GM12872 (cell line): ENCODE measurements around the gene CAMK2B.

Experiments used
- TF ChIP-seq, protein P1 (sequence below): IDR thresholded peaks from 3 replicates; pipeline ENCODE4 v1.5.1; 2011; ENCODE audit warnings: low read depth, mild to moderate bottlenecking, low read length, moderate library complexity; ENCODE audit not compliant: insufficient read depth

Gene CAMK2B

DNA sequence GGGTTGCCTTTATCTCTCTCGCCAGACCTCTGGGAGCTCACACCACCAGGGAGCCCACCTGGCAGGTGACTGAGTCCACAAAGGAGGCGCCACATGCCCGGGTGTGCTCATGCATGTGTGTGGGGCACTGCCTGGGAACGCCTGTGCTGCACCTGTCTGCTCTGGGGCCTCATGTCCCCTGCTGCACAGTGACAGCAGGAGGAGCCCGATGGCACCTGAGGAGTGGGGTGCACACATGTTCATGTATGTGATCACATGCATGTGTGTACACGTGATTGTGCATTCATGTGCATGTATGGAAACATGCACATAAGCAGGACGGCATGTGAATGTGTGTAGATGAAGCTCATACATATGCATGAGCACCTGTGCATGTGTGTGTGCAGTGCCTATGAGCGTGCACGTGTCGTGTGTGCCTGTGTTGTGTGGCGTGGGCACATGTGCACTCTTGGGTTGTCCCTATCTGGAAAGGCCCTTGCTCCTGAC lies 102.6 kb downstream of the CAMK2B start:
- TF ChIP-seq, protein P1, sequence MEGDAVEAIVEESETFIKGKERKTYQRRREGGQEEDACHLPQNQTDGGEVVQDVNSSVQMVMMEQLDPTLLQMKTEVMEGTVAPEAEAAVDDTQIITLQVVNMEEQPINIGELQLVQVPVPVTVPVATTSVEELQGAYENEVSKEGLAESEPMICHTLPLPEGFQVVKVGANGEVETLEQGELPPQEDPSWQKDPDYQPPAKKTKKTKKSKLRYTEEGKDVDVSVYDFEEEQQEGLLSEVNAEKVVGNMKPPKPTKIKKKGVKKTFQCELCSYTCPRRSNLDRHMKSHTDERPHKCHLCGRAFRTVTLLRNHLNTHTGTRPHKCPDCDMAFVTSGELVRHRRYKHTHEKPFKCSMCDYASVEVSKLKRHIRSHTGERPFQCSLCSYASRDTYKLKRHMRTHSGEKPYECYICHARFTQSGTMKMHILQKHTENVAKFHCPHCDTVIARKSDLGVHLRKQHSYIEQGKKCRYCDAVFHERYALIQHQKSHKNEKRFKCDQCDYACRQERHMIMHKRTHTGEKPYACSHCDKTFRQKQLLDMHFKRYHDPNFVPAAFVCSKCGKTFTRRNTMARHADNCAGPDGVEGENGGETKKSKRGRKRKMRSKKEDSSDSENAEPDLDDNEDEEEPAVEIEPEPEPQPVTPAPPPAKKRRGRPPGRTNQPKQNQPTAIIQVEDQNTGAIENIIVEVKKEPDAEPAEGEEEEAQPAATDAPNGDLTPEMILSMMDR = no peak

DNA sequence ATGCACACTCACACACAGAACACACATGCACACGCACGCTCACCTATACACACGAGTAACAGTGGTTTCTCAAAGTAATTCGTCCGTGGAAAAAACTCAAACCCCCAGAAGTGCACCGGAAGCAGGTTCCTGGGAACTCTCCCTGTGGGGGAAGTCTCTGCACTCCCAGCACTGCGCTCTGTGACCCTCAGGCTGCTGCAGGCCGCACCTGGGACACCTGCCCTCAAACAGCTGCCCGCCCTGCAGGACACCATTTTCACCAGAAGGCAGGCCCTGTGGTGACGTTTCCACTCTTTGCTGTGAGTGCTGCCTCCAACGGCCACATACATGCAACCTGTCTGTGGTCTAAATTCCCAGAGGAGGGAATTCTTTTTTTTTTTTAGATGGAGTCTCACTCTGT lies 103.3 kb downstream of the CAMK2B start:
- TF ChIP-seq, protein P1 = no peak

DNA sequence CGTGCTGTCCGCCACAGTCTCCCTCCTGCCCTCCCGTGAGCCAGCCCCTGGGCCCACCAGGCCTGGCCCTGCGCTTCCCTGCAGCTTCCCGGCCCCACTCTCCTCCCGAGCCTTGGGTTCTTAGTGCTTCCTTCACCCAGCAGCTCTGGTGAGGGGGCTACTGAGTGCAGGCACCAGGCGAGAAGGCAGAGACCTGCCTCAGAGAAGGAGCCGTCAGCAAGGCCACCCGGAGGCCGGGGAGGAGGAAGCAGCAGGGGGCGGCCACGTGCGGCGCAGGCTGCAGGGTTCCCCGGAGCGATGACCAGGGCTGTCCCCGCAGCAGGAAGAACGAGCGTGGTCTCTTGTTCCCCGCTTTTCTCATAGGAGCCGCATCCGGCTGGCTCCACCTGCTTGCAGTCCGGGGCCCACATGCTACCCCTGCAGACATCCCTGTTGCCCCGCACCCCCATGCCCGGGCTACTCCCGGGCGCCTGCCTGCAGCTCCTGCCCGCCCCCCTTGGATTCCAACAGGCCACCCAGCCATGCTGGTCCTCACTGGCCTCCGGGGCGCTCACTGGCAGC lies 104.1 kb downstream of the CAMK2B start:
- TF ChIP-seq, protein P1 = no peak

- TF ChIP-seq, protein P1 = no peak
Measured at GRCh38 chr7:44220358-44221112, 104.9 kb downstream of the CAMK2B start.

DNA sequence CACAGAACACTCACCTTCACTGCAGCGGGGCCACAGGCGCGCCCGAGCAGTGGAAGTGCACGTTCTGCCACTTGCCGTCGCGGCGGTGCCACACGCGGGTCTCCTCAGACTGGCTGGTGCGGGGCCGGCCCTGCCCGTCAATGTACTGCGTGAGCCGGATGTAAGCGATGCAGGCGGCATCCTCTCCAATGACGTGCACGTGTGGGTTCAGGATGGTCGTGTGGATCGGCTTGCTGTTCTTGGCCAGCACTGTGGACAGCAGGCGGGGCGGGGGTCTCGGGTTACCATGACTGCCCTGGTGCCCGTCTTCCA lies 105.4 kb downstream of the CAMK2B start:
- TF ChIP-seq, protein P1 = no peak

- TF ChIP-seq, protein P1 = no peak
Measured at GRCh38 chr7:44219371-44220045, 105.9 kb downstream of the CAMK2B start.

DNA sequence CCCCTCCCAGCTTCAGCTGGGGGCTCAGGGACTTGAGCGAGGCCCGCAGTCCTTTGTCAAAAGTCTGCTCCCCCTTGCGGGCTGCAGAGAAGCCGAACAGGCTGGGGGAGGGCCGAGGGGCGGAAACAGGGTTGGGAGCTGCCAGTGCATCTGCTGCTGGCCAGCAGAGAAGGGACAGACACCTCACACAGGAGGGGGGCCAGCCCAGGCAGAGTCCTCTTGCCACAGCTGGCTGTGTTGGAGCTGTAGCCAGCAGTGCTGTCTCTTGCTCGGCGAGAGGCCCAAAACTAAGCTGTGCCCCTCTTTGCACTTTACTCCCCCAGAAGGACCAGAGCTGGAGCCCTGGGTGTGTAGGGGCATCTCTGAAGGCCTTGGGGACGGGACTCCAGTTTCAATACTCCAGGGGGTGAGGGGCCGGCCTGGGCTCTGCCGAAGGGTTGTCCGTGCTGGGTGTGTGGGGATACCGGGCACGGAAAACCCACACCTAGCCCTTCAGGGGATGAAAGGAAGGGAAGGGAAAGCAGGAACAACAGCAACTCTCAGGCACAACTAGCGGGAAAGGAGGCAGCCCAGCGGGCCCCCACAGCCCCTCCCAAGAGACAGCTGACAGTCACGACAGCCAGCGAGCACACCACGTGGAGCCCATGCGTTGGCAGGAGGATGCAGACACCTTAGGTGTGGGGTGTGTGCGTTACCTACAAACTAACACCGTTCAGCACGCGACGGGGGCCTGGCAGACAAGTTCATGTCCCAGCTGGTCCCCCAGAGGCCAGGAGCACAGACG lies 106.8 kb downstream of the CAMK2B start:
- TF ChIP-seq, protein P1 = no peak
